IMR-90 (cell line): ENCODE measurements around the gene C1orf56. TPM values are rescaled to one million over a fixed set of nuclear protein-coding genes. Genes with fewer than 3 reads are reported as not detected.
A peak's percentile ranks its signal among the peaks of the same experiment; 100 is the strongest.

Experiments
- ATAC-seq: fragments of 200-7000 bp; cut with Tn5 transposase; 2 replicates; pipeline ENCODE4 v1.9.1; 2020; ENCODE audit warnings: low read depth, mild to moderate bottlenecking, moderate library complexity
- BruUV-seq: library from RNA; stranded (reverse); fragments of 400-500 nt; replicated peaks from 2 replicates; lab custom pipeline; 2021; lab: Mats Ljungman, UMichigan
- CTCF ChIA-PET: fragments of 300-600 bp; formaldehyde crosslinking; extraction: SDS; loops from one replicate; lab custom pipeline; 2021; ENCODE audit warnings: antibody characterized with exemption; lab: Yijun Ruan, JAX
- POLR2A ChIA-PET: fragments of 300-600 bp; sonication (Branson Sonifier 250); formaldehyde crosslinking; loops from one replicate; lab custom pipeline; 2022; ENCODE audit warnings: antibody characterized with exemption; ENCODE audit not compliant: unreplicated experiment; lab: Charles Lee
- DNase-seq: peaks from one replicate; pipeline ENCODE4 v3.0.0; 2013
- H2AFZ ChIP-seq: replicated peaks from 2 replicates; pipeline ENCODE3; 2013; ENCODE audit warnings: low read length, mild to moderate bottlenecking; ENCODE audit not compliant: poor library complexity
- H2AK5ac ChIP-seq: 2 replicates; pipeline ENCODE4 v1.6.1; 2013; ENCODE audit warnings: low read depth, low read length, inconsistent platforms
- H2AK9ac ChIP-seq: replicated peaks from 2 replicates; pipeline ENCODE3; 2013; ENCODE audit warnings: mild to moderate bottlenecking, low read depth, low read length, moderate library complexity; ENCODE audit not compliant: poor library complexity
- H2BK120ac ChIP-seq: 2 replicates; pipeline ENCODE4 v1.6.1; 2013; ENCODE audit warnings: low read depth, low read length, inconsistent platforms
- H2BK15ac ChIP-seq: 3 replicates; pipeline ENCODE4 v1.6.1; 2013; ENCODE audit warnings: low read depth, low read length, inconsistent platforms
- H2BK20ac ChIP-seq: 2 replicates; pipeline ENCODE4 v1.6.1; 2013; ENCODE audit warnings: low read depth, mild to moderate bottlenecking, inconsistent platforms, low read length, moderate library complexity
- H2BK5ac ChIP-seq: 2 replicates; pipeline ENCODE4 v1.6.1; 2013; ENCODE audit warnings: mild to moderate bottlenecking, low read depth, low read length, inconsistent platforms; ENCODE audit not compliant: poor library complexity, severe bottlenecking
- H3K14ac ChIP-seq: replicated peaks from 2 replicates; pipeline ENCODE4 v1.6.1; 2013; ENCODE audit warnings: low read depth, low read length, inconsistent platforms
- H3K18ac ChIP-seq: 2 replicates; pipeline ENCODE4 v1.6.1; 2013; ENCODE audit warnings: low read depth, low read length, control low read depth
- H3K23ac ChIP-seq: 2 replicates; pipeline ENCODE4 v1.6.1; 2013; ENCODE audit warnings: low read depth, low read length, inconsistent platforms
- H3K27ac ChIP-seq: 2 replicates; pipeline ENCODE4 v1.5.1; 2013; ENCODE audit warnings: mild to moderate bottlenecking, control low read depth, low read length; ENCODE audit not compliant: insufficient read depth
- H3K27me3 ChIP-seq: 2 replicates; pipeline ENCODE4 v1.6.1; 2013; ENCODE audit warnings: low read length; ENCODE audit not compliant: control insufficient read depth, insufficient read depth
- H3K36me3 ChIP-seq: 2 replicates; pipeline ENCODE4 v1.6.1; 2013; ENCODE audit warnings: low read length, mixed read lengths; ENCODE audit not compliant: control insufficient read depth, insufficient read depth
- H3K4ac ChIP-seq: 2 replicates; pipeline ENCODE4 v1.6.1; 2013; ENCODE audit warnings: low read depth, low read length, inconsistent platforms
- H3K4me1 ChIP-seq: 2 replicates; pipeline ENCODE4 v1.6.1; 2013; ENCODE audit warnings: low read length, mixed read lengths; ENCODE audit not compliant: control insufficient read depth, insufficient read depth
- H3K4me2 ChIP-seq: 2 replicates; pipeline ENCODE4 v1.6.1; 2013; ENCODE audit warnings: low read depth, mild to moderate bottlenecking, control low read depth, low read length, moderate library complexity
- H3K4me3 ChIP-seq: 2 replicates; pipeline ENCODE4 v1.5.1; 2013; ENCODE audit warnings: low read depth, mild to moderate bottlenecking, control low read depth, low read length, moderate library complexity; ENCODE audit not compliant: insufficient read depth
- H3K56ac ChIP-seq: 2 replicates; pipeline ENCODE4 v1.6.1; 2013; ENCODE audit warnings: low read length, inconsistent platforms; ENCODE audit not compliant: insufficient read depth; ENCODE audit errors: extremely low read depth
- H3K79me1 ChIP-seq, 2 experiments: 2 replicates each; pipeline ENCODE4 v1.6.1; 2013; ENCODE audit warnings: low read length in 2 of 2, inconsistent platforms in 1 of 2, low read depth in 1 of 2
- H3K9ac ChIP-seq: 2 replicates; pipeline ENCODE4 v1.6.1; 2013; ENCODE audit warnings: low read depth, low read length, control low read depth
- H3K9me1 ChIP-seq: 2 replicates; pipeline ENCODE4 v1.6.1; 2013; ENCODE audit warnings: low read length, inconsistent platforms; ENCODE audit not compliant: insufficient read depth
- H3K9me3 ChIP-seq: 2 replicates; pipeline ENCODE4 v1.6.1; 2013; ENCODE audit warnings: low read length; ENCODE audit not compliant: control insufficient read depth, insufficient read depth
- H4K20me1 ChIP-seq: 2 replicates; pipeline ENCODE4 v1.6.1; 2013; ENCODE audit warnings: low read length, inconsistent platforms; ENCODE audit not compliant: insufficient read depth
- H4K5ac ChIP-seq: 2 replicates; pipeline ENCODE4 v1.6.1; 2013; ENCODE audit warnings: mild to moderate bottlenecking, low read depth, low read length, control low read depth
- H4K8ac ChIP-seq, 2 experiments: 2 replicates each; pipeline ENCODE4 v1.6.1; 2013; ENCODE audit warnings: low read depth in 2 of 2, low read length in 2 of 2, control low read depth in 1 of 2, inconsistent platforms in 1 of 2
- H4K91ac ChIP-seq: 2 replicates; pipeline ENCODE4 v1.6.1; 2013; ENCODE audit warnings: low read depth, low read length, inconsistent platforms; ENCODE audit not compliant: insufficient read depth
- BHLHE40 ChIP-seq: fragments of 150-350 bp; IDR thresholded peaks from 2 replicates; pipeline ENCODE4 v1.6.1; 2016; ENCODE audit warnings: mild to moderate bottlenecking, low read depth, low read length
- CEBPB ChIP-seq: IDR thresholded peaks from 2 replicates; pipeline ENCODE4 v1.6.1; 2012; ENCODE audit warnings: low read depth, low read length, improper control_type of control experiment
- CHD1 ChIP-seq: IDR thresholded peaks from 2 replicates; pipeline ENCODE4 v1.6.1; 2012; ENCODE audit warnings: low read depth, low read length, improper control_type of control experiment
- FOS ChIP-seq: fragments of 150-350 bp; IDR thresholded peaks from 2 replicates; pipeline ENCODE4 v1.6.1; 2016; ENCODE audit warnings: low read depth, low read length
- MAFK ChIP-seq: IDR thresholded peaks from 2 replicates; pipeline ENCODE4 v1.6.1; 2012; ENCODE audit warnings: low read depth, low read length, improper control_type of control experiment
- MAZ ChIP-seq: IDR thresholded peaks from 2 replicates; pipeline ENCODE4 v1.6.1; 2012; ENCODE audit warnings: low read depth, mild to moderate bottlenecking, low read length, improper control_type of control experiment, moderate library complexity, borderline replicate concordance
- MXI1 ChIP-seq: IDR thresholded peaks from 2 replicates; pipeline ENCODE4 v1.6.1; 2012; ENCODE audit warnings: low read depth, mild to moderate bottlenecking, low read length, moderate library complexity, borderline replicate concordance
- NFE2L2 ChIP-seq: fragments of 150-350 bp; IDR thresholded peaks from 2 replicates; pipeline ENCODE4 v1.6.1; 2016; ENCODE audit warnings: low read depth, mild to moderate bottlenecking, low read length
- POLR2A ChIP-seq: IDR thresholded peaks from 2 replicates; pipeline ENCODE4 v1.6.1; 2012; ENCODE audit warnings: mild to moderate bottlenecking, low read depth, low read length
- RAD21 ChIP-seq: IDR thresholded peaks from 2 replicates; pipeline ENCODE4 v1.6.1; 2012; ENCODE audit warnings: low read length, improper control_type of control experiment
- RCOR1 ChIP-seq: IDR thresholded peaks from 2 replicates; pipeline ENCODE4 v1.6.1; 2012; ENCODE audit warnings: mild to moderate bottlenecking, low read length, improper control_type of control experiment; ENCODE audit not compliant: insufficient replicate concordance
- RFX5 ChIP-seq: IDR thresholded peaks from 2 replicates; pipeline ENCODE4 v1.8.0; 2012; ENCODE audit warnings: low read depth, mild to moderate bottlenecking, low read length, moderate library complexity
- SMC3 ChIP-seq: fragments of 150-350 bp; IDR thresholded peaks from 2 replicates; pipeline ENCODE4 v1.6.1; 2016; ENCODE audit warnings: low read depth, mild to moderate bottlenecking, antibody characterized with exemption, low read length, moderate library complexity
- WGBS, 2 experiments: methylation state at CpG; one replicate each; pipeline versions ENCODE4 v1.1.5 to v1.1.7; 2013; ENCODE audit warnings: missing lambda C conversion rate in 2 of 2; ENCODE audit not compliant: insufficient read length in 1 of 2; ENCODE audit errors: extremely low coverage in 2 of 2; 5-methylcytosine and 5-hydroxymethylcytosine counted together
- dilution Hi-C: fragments of 300-500 bp; cut with HindIII; formaldehyde crosslinking; loops from one replicate; pipeline ENCODE4 v1.14.3; 2018; ENCODE audit warnings: low sequenced_read_pairs; ENCODE audit not compliant: unreplicated experiment
- in situ Hi-C: fragments of 300-500 bp; cut with MboI; formaldehyde crosslinking; loops from 3 replicates; pipeline ENCODE4 v1.14.3; 2019; ENCODE audit warnings: low sequenced_read_pairs, inconsistent platforms, mixed read lengths
- intact Hi-C: fragments of 100-400 bp; cut with micrococcal nuclease; formaldehyde crosslinking; loops from 2 replicates; pipeline ENCODE4 v1.10.0; 2022
- polyA plus RNA-seq, 3 experiments: library from polyadenylated mRNA; depleted of rRNA; stranded (reverse); fragments of >200 nt; gene quantifications; 2 replicates each; pipeline ENCODE4 v1.2.3, GENCODE V29; 2012; ENCODE audit warnings: low replicate concordance in 1 of 3
- total RNA-seq: library from RNA; depleted of rRNA; stranded (reverse); fragments of >200 nt; gene quantifications from 2 replicates; pipeline ENCODE4 v1.2.3, GENCODE V29; 2012
- TF ChIP-seq, protein P1 (sequence below): conservative IDR thresholded peaks from 2 replicates; pipeline ENCODE4 v1.5.1; 2012; ENCODE audit warnings: mild to moderate bottlenecking, low read depth, low read length, improper control_type of control experiment
- TF ChIP-seq, protein P2 (sequence below): fragments of 150-350 bp; IDR thresholded peaks from 2 replicates; pipeline ENCODE4 v1.6.1; 2016; ENCODE audit warnings: low read depth, mild to moderate bottlenecking, low read length, moderate library complexity, borderline replicate concordance
- TF ChIP-seq, protein P3 (sequence below): fragments of 150-350 bp; IDR thresholded peaks from 2 replicates; pipeline ENCODE4 v1.6.1; 2017; ENCODE audit warnings: mild to moderate bottlenecking, antibody characterized with exemption, low read length, low read depth

The C1orf56 gene
- total and polyA plus RNA-seq, 2 of the 4 experiments (the other 2 are of a cell fraction): 0.54 to 1.2 TPM

DNA sequence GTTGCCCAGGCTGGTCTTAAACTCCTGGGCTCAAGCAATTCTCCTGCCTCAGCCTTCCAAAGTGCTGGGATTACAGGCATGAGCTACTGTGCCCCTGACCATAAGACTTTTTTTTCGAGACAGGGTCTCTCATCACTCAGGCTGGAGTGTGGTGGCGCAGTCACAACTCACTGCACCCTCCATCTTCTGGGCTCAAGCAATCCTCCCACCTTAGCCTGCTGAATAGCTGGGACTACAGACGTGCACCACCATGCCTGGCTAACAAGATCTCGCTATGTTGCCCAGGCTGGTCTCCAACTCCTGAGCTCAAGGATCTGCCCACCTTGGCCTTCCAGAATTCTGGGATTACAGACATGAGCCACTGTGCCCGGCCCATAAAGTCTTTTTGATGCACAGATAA lies 1.9 kb downstream of the C1orf56 start:
- Histone ChIP-seq H3K36me3 (peaks cover 28% of the 10 kb centered on the region), H3K4me1 (peaks cover 8% of the 10 kb centered on the region), H2BK120ac (no peak overlapping the region), H4K8ac (no peak overlapping the region), H2BK20ac (no peak overlapping the region), H3K18ac (no peak overlapping the region), H3K4me2 (no peak overlapping the region), H3K23ac (0 out of 2 replicates have a peak overlapping the region, but pooled peaks have one; percentile 60), H3K14ac (no peak overlapping the region), H2BK15ac (no peak overlapping the region), H2AK9ac (no peak overlapping the region), H3K4me3 (no peak overlapping the region), H2AFZ (no peak overlapping the region), H3K9ac (no peak overlapping the region), H2AK5ac (no peak overlapping the region), H3K27ac (no peak overlapping the region), H4K91ac (no peak overlapping the region), H3K56ac (no peak overlapping the region), H2BK5ac (no peak overlapping the region), H3K9me1 (peaks cover 7% of the 10 kb centered on the region; the same call in 1 of the 2 replicates), H3K9me3 (no peaks in the 10 kb centered on the region), H4K20me1 (peaks cover 11% of the 10 kb centered on the region; the same call in 1 of the 2 replicates), H3K4ac (no peak overlapping the region), H3K27me3 (no peaks in the 10 kb centered on the region), H3K79me1 (peaks cover 11 to 56% of the 10 kb centered on the region in 2 experiments; a peak in 3 of 4 replicates), H4K5ac (no peak overlapping the region)
- WGBS, 2 experiments: 98% methylated on average over 4 of the region's 5 CpGs; no CpG with 5 or more reads in 1 of the 2 experiments
- in situ Hi-C loops (no loop called here), dilution Hi-C loops (no loop called here), intact Hi-C loops (no loop called here)
- CTCF ChIA-PET: interaction anchor here (0.6 kb wide), 1 partner anchor 106 kb away, joined by 8 read pairs; no protein-coding TSS in a partner anchor
- ATAC-seq (no peak), DNase-seq (no peak)
- no TSS peak for BruUV-seq
- POLR2A ChIA-PET: interaction anchor here (1.1 kb wide), 1 partner anchor 10 kb away, joined by 3 read pairs; the partner anchor contains the start of gene CDC42SE1
- TF ChIP-seq POLR2A (no peak; the same call in 1 of the 2 replicates), NFE2L2 (no peak), RAD21 (no peak), SMC3 (no peak), RFX5 (no peak), CEBPB (no peak), BHLHE40 (no peak), RCOR1 (no peak), FOS (no peak), MAZ (no peak), CHD1 (no peak), MXI1 (no peak), MAFK (no peak)
- TF ChIP-seq, protein P1, sequence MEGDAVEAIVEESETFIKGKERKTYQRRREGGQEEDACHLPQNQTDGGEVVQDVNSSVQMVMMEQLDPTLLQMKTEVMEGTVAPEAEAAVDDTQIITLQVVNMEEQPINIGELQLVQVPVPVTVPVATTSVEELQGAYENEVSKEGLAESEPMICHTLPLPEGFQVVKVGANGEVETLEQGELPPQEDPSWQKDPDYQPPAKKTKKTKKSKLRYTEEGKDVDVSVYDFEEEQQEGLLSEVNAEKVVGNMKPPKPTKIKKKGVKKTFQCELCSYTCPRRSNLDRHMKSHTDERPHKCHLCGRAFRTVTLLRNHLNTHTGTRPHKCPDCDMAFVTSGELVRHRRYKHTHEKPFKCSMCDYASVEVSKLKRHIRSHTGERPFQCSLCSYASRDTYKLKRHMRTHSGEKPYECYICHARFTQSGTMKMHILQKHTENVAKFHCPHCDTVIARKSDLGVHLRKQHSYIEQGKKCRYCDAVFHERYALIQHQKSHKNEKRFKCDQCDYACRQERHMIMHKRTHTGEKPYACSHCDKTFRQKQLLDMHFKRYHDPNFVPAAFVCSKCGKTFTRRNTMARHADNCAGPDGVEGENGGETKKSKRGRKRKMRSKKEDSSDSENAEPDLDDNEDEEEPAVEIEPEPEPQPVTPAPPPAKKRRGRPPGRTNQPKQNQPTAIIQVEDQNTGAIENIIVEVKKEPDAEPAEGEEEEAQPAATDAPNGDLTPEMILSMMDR: no peak
- TF ChIP-seq, protein P2, sequence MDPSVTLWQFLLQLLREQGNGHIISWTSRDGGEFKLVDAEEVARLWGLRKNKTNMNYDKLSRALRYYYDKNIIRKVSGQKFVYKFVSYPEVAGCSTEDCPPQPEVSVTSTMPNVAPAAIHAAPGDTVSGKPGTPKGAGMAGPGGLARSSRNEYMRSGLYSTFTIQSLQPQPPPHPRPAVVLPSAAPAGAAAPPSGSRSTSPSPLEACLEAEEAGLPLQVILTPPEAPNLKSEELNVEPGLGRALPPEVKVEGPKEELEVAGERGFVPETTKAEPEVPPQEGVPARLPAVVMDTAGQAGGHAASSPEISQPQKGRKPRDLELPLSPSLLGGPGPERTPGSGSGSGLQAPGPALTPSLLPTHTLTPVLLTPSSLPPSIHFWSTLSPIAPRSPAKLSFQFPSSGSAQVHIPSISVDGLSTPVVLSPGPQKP: no peak
- TF ChIP-seq, protein P3, sequence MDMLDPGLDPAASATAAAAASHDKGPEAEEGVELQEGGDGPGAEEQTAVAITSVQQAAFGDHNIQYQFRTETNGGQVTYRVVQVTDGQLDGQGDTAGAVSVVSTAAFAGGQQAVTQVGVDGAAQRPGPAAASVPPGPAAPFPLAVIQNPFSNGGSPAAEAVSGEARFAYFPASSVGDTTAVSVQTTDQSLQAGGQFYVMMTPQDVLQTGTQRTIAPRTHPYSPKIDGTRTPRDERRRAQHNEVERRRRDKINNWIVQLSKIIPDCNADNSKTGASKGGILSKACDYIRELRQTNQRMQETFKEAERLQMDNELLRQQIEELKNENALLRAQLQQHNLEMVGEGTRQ: no peak
